ENCODE measurements around the gene NMUR1.
A peak's percentile ranks its signal among the peaks of the same experiment; 100 is the strongest.

The NMUR1 gene

GRCh38 chr2:231552752-231553151, 22.5 kb upstream of the NMUR1 start:
- no peak for DNase-seq

GRCh38 chr2:231549446-231550239, 19.4 kb upstream of the NMUR1 start:
- no peak for DNase-seq

- DNase-seq, result no peak
These were observed 18.5 kb upstream of the NMUR1 start for GRCh38 chr2:231548752-231549151.

GRCh38 chr2:231547315-231548110, 17.3 kb upstream of the NMUR1 start:
- DNase-seq, result no peak

- DNase-seq, result no peak
These were observed 15.9 kb upstream of the NMUR1 start for GRCh38 chr2:231546014-231546715.

GRCh38 chr2:231545105-231545902, 15.1 kb upstream of the NMUR1 start:
- no peak for DNase-seq

GRCh38 chr2:231542136-231542535, 11.9 kb upstream of the NMUR1 start:
- no peak for DNase-seq

GRCh38 chr2:231541645-231542044, 11.4 kb upstream of the NMUR1 start:
- DNase-seq, result peak in 1 of 3 experiments; percentile 6

GRCh38 chr2:231539991-231540390, 9.7 kb upstream of the NMUR1 start:
- DNase-seq, result no peak

- no peak for DNase-seq
These were observed 5.7 kb upstream of the NMUR1 start for GRCh38 chr2:231535961-231536360.

- no peak for DNase-seq
These were observed 3.5 kb upstream of the NMUR1 start for GRCh38 chr2:231533777-231534125.

GRCh38 chr2:231533086-231533776, 3.0 kb upstream of the NMUR1 start:
- DNase-seq, result no peak

GRCh38 chr2:231532756-231533035, 2.5 kb upstream of the NMUR1 start:
- no peak for DNase-seq

- no peak for DNase-seq
These were observed 1.9 kb upstream of the NMUR1 start for GRCh38 chr2:231531883-231532755.

GRCh38 chr2:231531466-231531865, 1.2 kb upstream of the NMUR1 start:
- no peak for DNase-seq

- no peak for DNase-seq
These were observed 1.6 kb downstream of the NMUR1 start for GRCh38 chr2:231528636-231529030.

GRCh38 chr2:231527955-231528635, 2.1 kb downstream of the NMUR1 start:
- no peak for DNase-seq

- no peak for DNase-seq
These were observed 3.2 kb downstream of the NMUR1 start for GRCh38 chr2:231527091-231527395.

GRCh38 chr2:231526341-231527090, 3.7 kb downstream of the NMUR1 start:
- DNase-seq, result no peak
